OCI-LY1 (cell line): Measurements from ENCODE around the gene MMP12.

Experiments used
- H2AFZ ChIP-seq: fragments of 200-600 bp; sonication (generic), shearing (Covaris generic); 2 replicates; pipeline ENCODE4 v1.6.0; 2014; ENCODE audit warnings: antibody characterized with exemption, mild to moderate bottlenecking, low read length
- H3F3A ChIP-seq: fragments of 200-600 bp; sonication (generic), shearing (Covaris generic); 2 replicates; pipeline ENCODE4 v1.6.0; 2014; ENCODE audit warnings: mild to moderate bottlenecking, antibody characterized with exemption, low read length, moderate library complexity; ENCODE audit not compliant: insufficient read depth
- H3K27ac ChIP-seq: fragments of 200-600 bp; sonication (generic); 2 replicates; pipeline ENCODE4 v1.5.1; 2014; ENCODE audit warnings: low read length, mixed run types, mild to moderate bottlenecking, low read depth; ENCODE audit not compliant: poor library complexity, severe bottlenecking
- H3K27me3 ChIP-seq: fragments of 200-600 bp; sonication (generic); 2 replicates; pipeline ENCODE4 v1.6.0; 2014; ENCODE audit warnings: antibody characterized with exemption, mild to moderate bottlenecking, low read length, moderate library complexity; ENCODE audit not compliant: insufficient read depth
- H3K36me3 ChIP-seq: fragments of 200-600 bp; sonication (generic); 2 replicates; pipeline ENCODE4 v1.6.1; 2014; ENCODE audit warnings: mild to moderate bottlenecking, antibody characterized with exemption, low read length, moderate library complexity, mixed read lengths; ENCODE audit not compliant: insufficient read depth
- H3K4me1 ChIP-seq: fragments of 200-600 bp; sonication (generic); 2 replicates; pipeline ENCODE4 v1.5.1; 2014; ENCODE audit warnings: mild to moderate bottlenecking, low read length, moderate library complexity; ENCODE audit not compliant: insufficient read depth, severe bottlenecking
- H3K4me2 ChIP-seq: fragments of 200-600 bp; sonication (generic), shearing (Covaris generic); 2 replicates; pipeline ENCODE4 v1.6.1; 2014; ENCODE audit warnings: low read length
- H3K4me3 ChIP-seq: fragments of 200-600 bp; sonication (generic); 2 replicates; pipeline ENCODE4 v1.5.1; 2014; ENCODE audit warnings: low read length, low read depth, mild to moderate bottlenecking, mixed read lengths; ENCODE audit not compliant: poor library complexity, severe bottlenecking
- H3K79me2 ChIP-seq: fragments of 200-600 bp; shearing (Covaris generic); 2 replicates; pipeline ENCODE4 v1.6.1; 2016; ENCODE audit warnings: mixed run types, low read length, mixed read lengths; ENCODE audit not compliant: insufficient read depth
- H3K9ac ChIP-seq: fragments of 200-600 bp; sonication (generic), shearing (Covaris generic); 2 replicates; pipeline ENCODE4 v1.6.1; 2014; ENCODE audit warnings: mild to moderate bottlenecking, low read length, mixed read lengths
- H3K9me2 ChIP-seq: fragments of 200-600 bp; sonication (generic), shearing (Covaris generic); 2 replicates; pipeline ENCODE4 v1.6.1; 2014; ENCODE audit warnings: low read depth, mild to moderate bottlenecking, low read length, mixed read lengths
- H3K9me3 ChIP-seq: fragments of 200-600 bp; shearing (Covaris generic); 2 replicates; pipeline ENCODE4 v1.6.1; 2014; ENCODE audit warnings: low read length, mixed read lengths
- H4K20me1 ChIP-seq: fragments of 200-600 bp; sonication (generic), shearing (Covaris generic); 2 replicates; pipeline ENCODE4 v1.6.0; 2016; ENCODE audit warnings: mild to moderate bottlenecking, low read length; ENCODE audit not compliant: insufficient read depth
- EZH2 ChIP-seq: fragments of 200-600 bp; sonication (generic), shearing (Covaris generic); IDR thresholded peaks from 2 replicates; pipeline ENCODE4 v1.8.0; 2017; ENCODE audit warnings: borderline replicate concordance, mixed run types, mild to moderate bottlenecking, antibody characterized with exemption, low read length, moderate library complexity, mixed read lengths
- TF ChIP-seq, protein P1 (sequence below): fragments of 200-600 bp; sonication (generic), shearing (Covaris generic); IDR thresholded peaks from 2 replicates; pipeline ENCODE4 v1.5.1; 2017; ENCODE audit warnings: mild to moderate bottlenecking, antibody characterized with exemption, low read length, moderate library complexity, mixed read lengths

The MMP12 gene

DNA sequence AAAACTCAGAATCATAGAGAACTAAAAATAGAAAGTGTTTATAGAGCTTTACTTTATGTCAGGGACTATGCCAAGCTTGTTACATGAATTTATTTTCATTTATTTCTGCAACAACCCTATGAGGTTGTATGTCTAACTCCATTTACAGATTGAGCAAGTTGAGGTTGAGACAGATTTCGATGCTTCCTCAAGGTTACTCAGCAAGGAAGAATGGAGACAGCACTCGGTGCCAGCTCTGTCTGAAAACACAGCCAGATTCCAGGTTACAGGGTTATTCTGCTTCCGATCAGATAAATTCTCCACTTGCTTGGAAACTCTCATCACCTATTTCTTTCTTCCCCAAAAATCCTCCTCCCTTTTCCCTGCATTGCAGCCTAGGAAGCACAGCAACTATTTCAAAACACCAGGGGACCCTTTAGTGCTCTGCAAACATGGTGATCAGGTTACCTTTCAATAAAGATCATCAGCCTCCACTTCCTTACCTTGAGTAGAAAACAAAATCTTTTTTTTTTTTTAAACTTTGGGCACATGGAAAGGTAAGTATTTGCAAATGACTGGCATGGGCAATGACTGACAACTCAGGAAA, 38.4 kb downstream of the MMP12 start:
- Histone ChIP-seq H3K4me3 (no peak overlapping the region), H3K9me2 (no peaks in the 10 kb centered on the region), H3K36me3 (no peaks in the 10 kb centered on the region), H4K20me1 (no peaks in the 10 kb centered on the region), H3K27me3 (no peaks in the 10 kb centered on the region; the same call in 1 of the 2 replicates), H3K9ac (no peak overlapping the region), H3K9me3 (no peaks in the 10 kb centered on the region), H3K4me2 (no peak overlapping the region), H3K27ac (no peak overlapping the region), H2AFZ (no peak overlapping the region), H3K79me2 (no peaks in the 10 kb centered on the region), H3F3A (no peaks in the 10 kb centered on the region), H3K4me1 (no peaks in the 10 kb centered on the region)
- no peak for TF ChIP-seq EZH2
- TF ChIP-seq, protein P1, sequence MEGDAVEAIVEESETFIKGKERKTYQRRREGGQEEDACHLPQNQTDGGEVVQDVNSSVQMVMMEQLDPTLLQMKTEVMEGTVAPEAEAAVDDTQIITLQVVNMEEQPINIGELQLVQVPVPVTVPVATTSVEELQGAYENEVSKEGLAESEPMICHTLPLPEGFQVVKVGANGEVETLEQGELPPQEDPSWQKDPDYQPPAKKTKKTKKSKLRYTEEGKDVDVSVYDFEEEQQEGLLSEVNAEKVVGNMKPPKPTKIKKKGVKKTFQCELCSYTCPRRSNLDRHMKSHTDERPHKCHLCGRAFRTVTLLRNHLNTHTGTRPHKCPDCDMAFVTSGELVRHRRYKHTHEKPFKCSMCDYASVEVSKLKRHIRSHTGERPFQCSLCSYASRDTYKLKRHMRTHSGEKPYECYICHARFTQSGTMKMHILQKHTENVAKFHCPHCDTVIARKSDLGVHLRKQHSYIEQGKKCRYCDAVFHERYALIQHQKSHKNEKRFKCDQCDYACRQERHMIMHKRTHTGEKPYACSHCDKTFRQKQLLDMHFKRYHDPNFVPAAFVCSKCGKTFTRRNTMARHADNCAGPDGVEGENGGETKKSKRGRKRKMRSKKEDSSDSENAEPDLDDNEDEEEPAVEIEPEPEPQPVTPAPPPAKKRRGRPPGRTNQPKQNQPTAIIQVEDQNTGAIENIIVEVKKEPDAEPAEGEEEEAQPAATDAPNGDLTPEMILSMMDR, result no peak

DNA sequence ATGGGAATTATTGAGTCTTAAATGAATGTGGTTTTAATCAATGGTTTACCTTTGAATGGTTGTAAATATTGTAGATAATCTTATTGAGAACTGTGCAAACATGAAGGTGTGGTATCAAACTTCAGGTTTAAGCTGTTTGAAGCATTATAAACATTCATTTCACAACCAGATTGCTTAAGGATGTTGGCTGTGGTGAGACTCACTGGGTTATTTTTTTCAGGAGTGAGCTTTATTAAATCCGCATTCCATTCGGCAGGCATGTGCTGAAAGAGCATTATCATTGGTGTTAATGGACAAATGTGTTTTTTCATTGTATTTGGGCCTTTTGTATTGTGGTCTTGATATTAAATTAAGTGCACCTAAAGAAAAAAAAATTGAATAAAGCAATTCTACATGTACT, 41.1 kb downstream of the MMP12 start:
- no peaks in the 10 kb centered on the region for H3K79me2 ChIP-seq
- TF ChIP-seq, protein P1, result no peak
- TF ChIP-seq EZH2, result no peak

DNA sequence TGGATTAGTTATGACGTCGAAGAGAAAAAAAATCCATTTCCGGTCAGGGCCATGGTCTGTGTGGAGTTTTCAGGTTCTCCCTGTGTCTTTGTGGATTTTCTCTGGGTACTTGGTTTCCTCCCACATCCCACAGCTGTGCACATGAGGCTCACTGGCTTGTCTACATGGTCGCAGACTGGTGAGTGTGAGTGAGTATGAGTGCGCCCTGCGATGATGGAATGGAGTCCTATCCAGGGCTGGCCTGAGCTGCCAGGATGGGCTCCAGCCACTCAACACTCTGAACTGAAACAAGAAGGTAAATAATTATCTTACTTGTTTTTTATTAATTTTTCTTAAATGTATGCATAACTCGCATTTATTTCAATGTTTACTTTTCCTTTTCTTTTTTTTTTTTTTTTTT, 42.2 kb downstream of the MMP12 start:
- H4K20me1 ChIP-seq, result no peaks in the 10 kb centered on the region
- H3K36me3 ChIP-seq, result no peaks in the 10 kb centered on the region
- H3K79me2 ChIP-seq, result no peaks in the 10 kb centered on the region
- no peaks in the 10 kb centered on the region for H3F3A ChIP-seq
- H3K4me2 ChIP-seq, result no peak overlapping the region
- no peaks in the 10 kb centered on the region for H3K9me3 ChIP-seq
- no peaks in the 10 kb centered on the region for H3K9me2 ChIP-seq
- H3K9ac ChIP-seq, result no peak overlapping the region
- H3K27ac ChIP-seq, result no peak overlapping the region
- no peak overlapping the region for H2AFZ ChIP-seq
- H3K4me1 ChIP-seq, result no peaks in the 10 kb centered on the region
- no peaks in the 10 kb centered on the region; the same call in 1 of the 2 replicates for H3K27me3 ChIP-seq
- H3K4me3 ChIP-seq, result no peak overlapping the region
- TF ChIP-seq, protein P1, result no peak
- no peak for TF ChIP-seq EZH2

More for the DNA sequence above, 41.1 kb downstream of the MMP12 start:
- no peaks in the 10 kb centered on the region for H3K9me2 ChIP-seq
- no peaks in the 10 kb centered on the region for H4K20me1 ChIP-seq
- no peak overlapping the region for H3K27ac ChIP-seq
- H3K27me3 ChIP-seq, result no peaks in the 10 kb centered on the region; the same call in 1 of the 2 replicates
- H3K9me3 ChIP-seq, result no peaks in the 10 kb centered on the region
- no peak overlapping the region for H3K4me3 ChIP-seq
- H3F3A ChIP-seq, result no peaks in the 10 kb centered on the region
- no peak overlapping the region for H3K4me2 ChIP-seq
- no peak overlapping the region for H2AFZ ChIP-seq
- H3K9ac ChIP-seq, result no peak overlapping the region
- H3K4me1 ChIP-seq, result no peaks in the 10 kb centered on the region
- H3K36me3 ChIP-seq, result no peaks in the 10 kb centered on the region
